Cerebellar cortex (tissue), 1 donor: Measurements from ENCODE around the gene TREH.
"Not testable (repeated sequence)": the region's sequence is repeated elsewhere in the genome, so short reads cannot be mapped to it uniquely, and the experiment has no call there.

Source experiments
- DNase-seq: peaks from one replicate; pipeline ENCODE4 v3.0.0-alpha.2; 2015; ENCODE audit warnings: low spot score

The TREH gene, protein sequence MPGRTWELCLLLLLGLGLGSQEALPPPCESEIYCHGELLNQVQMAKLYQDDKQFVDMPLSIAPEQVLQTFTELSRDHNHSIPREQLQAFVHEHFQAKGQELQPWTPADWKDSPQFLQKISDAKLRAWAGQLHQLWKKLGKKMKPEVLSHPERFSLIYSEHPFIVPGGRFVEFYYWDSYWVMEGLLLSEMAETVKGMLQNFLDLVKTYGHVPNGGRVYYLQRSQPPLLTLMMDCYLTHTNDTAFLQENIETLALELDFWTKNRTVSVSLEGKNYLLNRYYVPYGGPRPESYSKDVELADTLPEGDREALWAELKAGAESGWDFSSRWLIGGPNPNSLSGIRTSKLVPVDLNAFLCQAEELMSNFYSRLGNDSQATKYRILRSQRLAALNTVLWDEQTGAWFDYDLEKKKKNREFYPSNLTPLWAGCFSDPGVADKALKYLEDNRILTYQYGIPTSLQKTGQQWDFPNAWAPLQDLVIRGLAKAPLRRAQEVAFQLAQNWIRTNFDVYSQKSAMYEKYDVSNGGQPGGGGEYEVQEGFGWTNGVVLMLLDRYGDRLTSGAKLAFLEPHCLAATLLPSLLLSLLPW

DNA sequence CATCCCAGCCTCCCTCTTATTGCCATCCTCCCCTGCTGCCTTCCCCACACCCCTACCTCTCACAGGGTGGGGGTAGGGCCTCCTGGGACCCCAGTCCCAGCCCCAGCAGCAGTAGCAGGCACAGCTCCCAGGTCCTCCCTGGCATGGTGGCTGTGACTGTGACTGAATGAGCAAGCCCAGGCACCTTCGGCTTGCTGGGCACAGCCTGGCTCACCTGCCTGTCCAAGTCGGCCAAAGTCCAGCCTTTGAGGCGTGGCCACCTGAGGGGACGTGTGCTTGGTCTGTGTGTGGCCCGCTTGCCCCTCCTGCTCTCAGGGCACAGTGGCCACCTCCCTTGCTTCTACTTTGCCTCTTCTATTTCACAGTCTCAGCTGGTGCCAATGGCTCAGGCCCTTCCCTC lies at the start of gene TREH:
Gene TREH (minus strand): TSS at position 168 of the 400 bp plus-strand sequence. CDS start 23 bp downstream, at position 145.
- DNase-seq: peak; percentile 48

DNA sequence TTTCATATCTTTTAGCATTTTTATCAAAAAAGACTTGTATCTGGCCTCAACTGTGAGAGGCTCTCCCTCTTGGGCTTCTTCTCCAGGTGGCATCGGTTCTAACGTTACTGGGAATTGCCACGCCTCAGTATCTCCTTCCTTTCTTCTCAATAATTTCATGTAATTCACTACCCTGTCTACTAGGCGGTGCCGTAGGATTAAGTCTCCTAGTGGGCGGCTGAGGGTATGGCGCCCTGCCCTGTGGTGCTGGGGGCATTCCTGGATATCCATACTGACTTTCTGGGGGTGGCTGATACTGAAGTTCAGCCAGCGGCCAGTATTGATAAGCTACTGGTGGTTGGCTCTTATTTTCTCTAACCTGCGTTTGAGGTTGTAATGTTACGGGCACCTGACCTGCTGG lies 48.7 kb upstream of the TREH start:
- not testable (repeated sequence) for DNase-seq

DNA sequence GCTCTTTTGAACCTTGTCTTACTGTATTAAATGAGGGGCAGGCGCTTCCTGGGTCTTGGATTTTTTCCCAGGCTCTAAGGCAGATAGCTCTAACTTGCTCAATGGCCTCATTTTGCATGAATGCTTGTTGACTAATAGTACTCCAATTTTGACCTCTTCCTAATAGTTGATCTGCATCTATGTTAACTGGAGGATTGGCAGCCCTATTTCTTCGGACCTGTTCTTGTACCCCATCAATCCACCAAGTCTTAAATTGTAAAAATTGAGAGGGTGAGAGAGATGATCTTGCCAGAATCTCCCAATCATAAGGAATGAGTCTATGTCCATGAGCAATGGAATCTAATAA lies 48.2 kb upstream of the TREH start:
- not testable (repeated sequence) for DNase-seq

DNA sequence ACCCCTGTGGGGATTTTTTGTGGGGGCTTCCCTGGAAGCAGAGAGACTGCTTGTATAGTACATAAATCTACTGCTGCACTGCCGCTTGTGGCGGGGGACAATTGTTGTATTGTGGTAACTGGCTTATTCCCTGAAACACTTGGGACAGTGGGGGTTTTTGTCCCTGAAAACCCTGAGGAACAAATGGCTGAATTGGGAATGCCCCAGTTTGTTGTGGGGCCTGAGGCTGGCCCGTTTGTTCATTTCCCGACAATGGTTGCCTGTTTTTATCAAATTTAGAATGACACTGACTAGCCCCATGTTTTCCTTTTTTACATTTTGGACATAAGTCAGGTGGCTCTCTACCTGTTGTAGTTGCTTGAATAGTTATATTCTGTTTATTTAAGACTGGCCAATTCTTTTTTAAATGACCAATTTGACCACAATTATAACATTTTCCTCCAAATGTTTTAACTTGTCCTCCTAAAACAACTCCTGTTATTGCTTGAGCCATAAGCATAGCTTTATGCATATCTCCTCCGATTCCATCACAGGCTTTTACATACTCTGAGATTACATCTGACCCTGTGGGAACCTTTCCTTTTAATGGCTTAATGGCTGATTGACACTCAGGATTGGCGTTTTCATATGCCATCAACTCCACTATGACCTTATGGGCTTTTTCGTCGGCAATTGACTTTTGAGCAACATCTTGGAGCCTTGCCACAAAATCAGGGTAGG lies 47.7 kb upstream of the TREH start:
- DNase-seq: not testable (repeated sequence)

DNA sequence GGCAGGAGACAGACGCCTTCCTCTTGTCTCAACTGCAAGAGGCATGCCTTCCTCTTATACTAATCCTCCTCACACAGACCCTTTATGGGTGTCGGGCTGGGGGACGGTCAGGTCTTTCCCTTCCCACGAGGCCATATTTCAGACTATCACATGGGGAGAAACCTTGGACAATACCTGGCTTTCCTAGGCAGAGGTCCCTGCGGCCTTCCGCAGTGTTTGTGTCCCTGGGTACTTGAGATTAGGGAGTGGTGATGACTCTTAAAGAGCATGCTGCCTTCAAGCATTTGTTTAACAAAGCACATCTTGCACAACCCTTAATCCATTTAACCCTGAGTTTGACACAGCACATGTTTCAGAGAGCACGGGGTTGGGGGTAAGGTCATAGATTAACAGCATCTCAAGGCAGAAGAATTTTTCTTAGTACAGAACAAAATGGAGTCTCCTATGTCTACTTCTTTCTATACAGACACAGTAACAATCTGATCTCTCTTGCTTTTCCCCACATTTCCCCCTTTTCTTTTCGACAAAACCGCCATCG lies 42.1 kb upstream of the TREH start:
- not testable (repeated sequence) for DNase-seq

DNA sequence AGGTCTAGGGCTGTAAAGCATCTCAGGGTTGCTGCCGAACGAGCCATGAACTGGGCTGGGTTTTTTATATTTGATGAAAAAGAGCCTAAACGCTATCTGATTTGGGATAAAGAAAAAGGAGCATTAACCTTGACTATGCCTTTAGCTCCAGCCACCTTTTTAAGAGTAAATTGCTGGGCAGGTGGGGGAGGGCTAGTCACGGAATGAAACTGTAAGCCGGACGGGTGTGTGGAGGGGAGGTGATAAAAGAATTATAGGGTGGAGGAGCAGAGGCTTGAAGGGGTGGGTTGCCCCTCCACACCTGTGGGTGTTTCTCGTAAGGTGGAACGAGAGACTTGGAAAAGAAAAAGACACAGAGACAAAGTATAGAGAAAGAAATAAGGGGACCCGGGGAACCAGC lies 41.3 kb upstream of the TREH start:
- DNase-seq: not testable (repeated sequence)

DNA sequence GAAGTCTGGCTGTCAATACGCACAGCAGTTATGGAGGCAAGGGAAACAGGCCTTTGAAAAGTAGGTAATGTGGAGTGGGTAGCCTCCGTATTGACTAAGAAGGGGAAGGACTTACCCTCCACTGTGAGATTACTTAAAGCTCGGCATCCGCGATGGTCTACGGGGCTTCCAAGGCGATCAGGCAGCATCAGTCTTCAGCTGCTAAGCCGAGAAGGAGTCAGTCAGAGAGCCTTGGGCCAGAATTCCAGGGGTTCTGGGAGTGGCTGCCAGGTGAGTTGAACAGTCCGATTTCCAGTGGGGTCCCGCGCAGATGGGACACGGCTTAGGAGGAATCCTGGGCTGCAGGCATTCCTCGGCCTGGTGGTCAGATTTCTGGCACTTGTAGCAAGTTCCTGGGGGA lies 40.6 kb upstream of the TREH start:
- not testable (repeated sequence) for DNase-seq

DNA sequence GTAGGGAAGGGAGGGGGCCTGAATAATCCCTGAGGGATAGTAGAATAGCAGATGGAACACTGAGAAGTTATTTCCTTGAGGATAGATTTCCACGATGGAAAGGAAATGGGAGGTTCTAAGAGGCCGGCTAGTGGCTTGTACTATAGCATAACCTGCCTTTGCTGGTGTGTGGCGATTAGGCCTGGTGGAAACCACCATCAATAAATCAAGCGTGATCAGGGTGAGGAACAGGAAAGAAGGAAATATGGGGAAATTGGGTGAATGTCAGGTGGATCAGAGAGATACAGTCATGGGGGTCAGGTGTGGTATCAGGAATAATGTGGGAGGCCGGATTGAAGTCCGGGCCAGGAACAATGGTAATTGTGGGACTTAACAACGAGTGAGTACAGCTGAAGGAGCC lies 39.1 kb upstream of the TREH start:
- DNase-seq: not testable (repeated sequence)

DNA sequence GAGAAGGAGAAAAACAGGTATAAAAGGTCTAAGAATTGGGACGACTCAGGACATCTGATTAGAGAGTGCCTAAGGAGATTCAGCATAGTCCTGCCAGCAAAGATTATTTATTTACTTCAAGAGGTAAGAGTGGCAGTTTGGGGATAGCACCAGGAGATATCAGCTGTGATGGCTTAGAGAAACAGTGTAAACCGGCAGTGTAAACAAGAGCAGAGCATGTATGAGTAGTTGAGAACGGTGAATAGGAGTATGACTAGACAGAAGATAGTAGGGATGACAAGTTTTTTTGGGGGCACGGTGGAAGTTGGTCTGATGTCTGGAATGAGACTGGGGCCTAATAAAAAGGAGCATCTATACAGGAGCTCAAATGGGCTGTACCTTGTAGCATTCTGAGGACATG lies 38.3 kb upstream of the TREH start:
- not testable (repeated sequence) for DNase-seq

DNA sequence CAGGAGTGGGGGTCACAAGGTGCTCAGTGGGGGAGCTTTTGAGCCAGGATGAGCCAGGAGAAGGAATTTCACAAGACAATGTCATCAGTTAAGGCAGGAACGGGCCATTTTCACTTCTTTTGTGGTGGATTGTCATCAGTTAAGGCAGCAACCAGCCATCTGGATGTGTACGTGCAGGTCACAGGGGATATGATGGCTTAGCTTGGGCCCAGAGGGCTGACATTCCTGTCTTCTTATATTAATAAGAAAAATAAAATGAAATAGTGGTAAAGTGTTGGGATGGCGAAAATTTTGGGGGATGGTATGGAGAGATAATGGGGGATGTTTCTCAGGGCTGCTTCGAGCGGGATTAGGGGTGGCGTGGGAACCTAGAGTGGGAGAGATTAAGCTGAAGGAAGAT lies 37.8 kb upstream of the TREH start:
- not testable (repeated sequence) for DNase-seq

DNA sequence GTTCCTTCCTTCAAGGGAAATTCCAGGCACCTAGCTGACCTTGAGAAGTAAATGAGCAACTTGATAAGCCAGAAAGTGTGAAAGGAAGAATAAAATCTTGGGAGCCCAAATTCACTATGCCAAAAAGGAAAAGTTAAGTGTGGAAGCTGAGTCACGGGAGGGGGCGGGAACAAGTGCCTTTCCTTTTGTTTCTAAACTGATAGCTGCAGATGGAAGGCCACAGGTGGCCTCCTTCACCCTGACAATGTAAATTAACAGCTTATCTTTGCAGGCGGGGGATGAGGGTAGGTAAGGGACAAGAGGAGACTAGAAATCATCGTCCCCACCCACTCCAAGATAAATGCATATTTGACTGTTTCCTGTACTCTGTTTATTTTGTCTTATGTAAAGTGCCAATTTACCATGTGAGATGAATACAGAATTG lies 36.4 kb upstream of the TREH start:
- no peak for DNase-seq

DNA sequence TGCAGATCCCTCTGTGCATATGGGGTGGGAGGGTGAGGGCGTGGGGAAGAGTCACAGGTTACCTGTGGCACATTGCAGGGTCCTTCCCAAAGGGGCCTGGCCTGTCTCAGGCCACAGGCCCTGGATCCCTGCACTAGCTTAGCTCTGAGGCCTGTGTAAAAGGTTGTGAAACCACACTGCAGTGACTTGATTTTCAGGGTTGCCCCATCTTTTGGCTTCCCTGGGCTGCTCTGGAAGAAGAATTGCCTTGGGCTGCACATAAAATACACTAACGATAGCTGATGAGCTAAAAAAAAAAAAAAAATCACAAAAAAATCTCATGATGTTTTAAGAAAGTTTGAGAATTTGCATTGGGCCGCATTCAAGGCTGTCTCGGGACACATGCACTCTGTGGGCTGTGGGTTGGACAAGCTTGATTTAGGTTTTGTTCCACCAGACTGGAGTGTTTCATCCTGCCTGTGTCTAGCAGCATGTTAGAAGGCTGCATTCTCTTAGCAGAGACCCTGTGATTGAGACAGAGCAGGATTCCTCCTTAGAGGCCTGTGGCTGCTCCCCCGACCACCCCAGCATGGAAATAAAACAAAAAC lies 35.9 kb upstream of the TREH start:
- DNase-seq: no peak

DNA sequence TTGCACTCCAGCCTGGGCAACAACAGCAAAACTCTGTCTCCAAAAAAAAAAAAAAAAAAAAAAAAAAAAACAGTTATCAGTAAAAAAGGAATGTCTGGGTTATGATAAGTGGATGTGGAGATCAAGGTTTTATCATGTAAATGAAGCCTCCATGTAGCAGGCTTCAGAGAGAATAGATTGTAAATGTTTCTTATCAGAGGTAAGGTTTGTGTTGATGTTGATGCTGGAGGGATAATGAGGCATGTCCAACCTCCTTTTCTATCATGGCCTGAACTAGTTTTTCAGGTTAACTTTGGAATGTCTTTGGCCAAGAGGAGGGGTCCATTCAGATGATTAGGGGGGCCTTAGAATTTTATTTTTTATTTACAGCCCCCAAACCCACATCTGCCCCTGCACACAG lies 35.4 kb upstream of the TREH start:
- DNase-seq: no peak

DNA sequence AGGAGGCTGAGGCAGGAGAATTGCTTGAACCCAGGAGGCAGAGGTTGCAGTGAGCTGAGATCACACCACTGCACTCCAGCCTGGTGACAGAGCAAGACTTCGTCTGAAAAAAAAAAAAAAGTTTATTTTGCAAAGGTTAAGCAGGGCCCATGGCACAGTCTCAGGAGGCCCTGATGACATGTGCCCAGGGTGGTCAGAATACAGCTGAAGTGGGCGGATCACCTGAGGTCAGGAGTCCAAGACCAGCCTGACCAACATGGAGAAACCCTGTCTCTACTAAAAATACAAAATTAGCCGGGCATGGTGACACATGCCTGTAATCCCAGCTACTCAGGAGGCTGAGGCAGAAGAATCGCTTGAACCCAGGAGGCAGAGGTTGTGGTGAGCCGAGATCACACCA lies 35.0 kb upstream of the TREH start:
- DNase-seq: not testable (repeated sequence)

DNA sequence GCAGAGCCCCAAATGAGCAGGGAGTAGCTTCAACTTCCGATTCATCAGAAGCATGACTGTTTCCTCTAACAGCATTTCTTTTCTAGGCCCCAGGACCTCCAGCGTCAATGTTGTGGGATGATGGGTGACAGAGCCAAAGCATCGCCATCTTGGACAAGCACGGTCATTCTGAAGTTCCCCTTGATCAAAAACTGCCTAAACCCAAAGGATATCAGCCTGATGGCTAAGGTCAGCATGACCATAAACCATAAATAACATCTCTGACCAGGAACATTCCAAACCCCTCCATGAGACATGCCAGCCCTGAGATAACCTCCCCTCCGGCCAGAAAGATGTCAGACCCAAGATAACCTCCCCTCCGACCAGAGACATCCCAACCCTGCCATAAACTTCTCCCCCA lies 28.8 kb upstream of the TREH start:
- DNase-seq: no peak

DNA sequence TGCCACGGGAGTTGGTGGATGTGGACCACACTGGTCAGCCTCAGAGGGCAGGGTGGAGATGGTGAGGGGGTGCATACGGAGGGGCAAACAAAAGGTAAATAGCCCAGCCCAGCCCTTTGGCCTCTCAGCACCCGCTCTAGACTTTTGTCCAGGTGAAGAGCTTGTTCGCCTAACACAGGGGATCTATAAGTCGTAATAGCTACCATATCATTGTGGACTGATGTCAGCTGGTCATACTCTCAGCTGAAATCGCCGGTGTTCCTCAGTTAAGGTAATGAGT lies 27.0 kb upstream of the TREH start:
- no peak for DNase-seq

DNA sequence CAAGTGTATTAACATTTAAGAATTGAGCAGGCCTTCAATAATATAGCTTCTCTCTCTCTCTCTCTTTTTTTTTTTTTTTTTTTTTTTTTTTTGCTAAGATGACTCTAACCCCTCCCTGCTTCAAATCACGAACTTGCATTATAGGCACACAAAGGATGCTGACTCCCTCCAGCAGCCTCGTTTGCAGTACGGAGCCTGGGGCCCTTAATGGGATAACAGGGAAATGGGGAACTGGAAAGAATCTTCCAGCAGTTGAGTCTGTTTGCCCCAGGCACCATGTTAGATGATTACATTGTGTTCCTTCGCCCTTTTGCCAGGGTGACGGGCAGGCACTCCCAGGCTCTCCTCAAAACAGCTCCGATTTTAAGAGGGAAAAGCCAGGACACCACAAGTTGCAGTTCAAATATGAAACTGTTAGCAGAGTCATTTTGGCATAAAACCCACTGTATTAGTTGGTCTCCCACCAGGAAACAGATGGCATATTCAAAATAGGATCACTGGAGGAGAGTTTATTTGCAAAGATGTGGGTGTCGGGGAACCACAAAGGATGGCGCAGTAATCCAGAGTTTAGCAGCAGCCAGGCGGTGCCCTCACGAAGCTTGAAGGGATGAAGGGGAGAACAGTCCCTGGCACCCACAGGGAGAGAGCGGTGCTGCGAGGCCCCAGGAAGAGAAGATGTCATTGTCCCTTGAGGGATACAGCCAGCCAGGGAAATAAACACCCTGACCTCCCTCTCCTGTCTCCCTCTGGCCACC lies 26.5 kb upstream of the TREH start:
- DNase-seq: peak; percentile 39

DNA sequence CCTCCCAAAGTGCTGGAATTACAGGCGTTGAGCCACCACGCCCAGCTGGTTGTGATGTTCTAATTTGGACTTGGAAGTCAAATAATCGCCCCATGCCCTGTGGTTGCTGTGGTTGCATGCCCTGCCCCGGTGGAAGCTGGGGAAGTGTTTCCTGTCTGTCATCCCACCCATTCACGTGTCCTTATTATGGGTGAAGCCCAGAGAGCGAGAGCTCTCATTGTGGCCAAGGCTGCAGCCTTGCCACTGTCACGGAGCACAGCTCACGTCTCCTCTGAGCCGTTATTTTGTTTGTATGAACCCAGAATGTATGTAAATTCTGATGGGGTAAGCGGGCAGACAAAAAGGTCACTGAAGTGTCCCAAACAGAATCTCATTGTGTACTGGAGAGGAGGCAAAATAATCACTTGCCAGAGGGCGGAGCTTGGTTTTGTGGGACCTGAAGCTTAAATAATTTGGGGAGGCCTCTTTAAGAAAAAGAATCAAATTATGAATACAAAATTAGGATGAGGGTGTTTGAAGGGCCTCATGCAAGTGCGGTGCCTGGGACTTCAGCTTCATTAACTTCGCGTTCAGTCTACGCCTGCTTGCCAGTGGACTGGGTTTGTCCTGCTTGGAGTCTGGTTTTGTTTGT lies 25.8 kb upstream of the TREH start:
- DNase-seq: peak; percentile 13

DNA sequence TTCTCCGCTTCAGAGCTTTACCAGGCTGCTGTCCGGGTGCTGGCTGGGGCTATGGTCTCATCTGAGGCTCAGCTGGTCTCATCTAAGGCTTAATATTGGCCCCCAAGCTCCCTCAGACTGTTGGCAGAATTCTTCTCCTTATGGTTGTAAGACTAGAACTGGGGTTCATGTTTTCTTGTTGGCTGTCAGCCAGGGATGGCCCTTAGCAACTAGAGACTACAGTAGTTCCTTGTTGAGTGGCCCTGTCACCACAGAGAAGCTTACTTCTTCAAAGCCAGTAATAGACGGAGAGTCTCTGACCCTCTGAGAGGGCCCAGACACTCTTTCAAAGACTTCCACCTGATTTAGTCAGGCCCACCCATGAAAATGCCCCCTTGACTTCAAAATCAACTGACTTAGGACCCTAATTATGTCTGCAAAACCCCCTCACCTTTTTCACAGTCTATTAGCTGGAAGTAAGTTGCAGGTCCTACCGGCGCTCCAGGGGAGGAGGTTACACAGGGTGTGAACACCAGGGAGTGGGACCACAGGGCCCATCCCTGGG lies 24.2 kb upstream of the TREH start:
- DNase-seq: no peak

DNA sequence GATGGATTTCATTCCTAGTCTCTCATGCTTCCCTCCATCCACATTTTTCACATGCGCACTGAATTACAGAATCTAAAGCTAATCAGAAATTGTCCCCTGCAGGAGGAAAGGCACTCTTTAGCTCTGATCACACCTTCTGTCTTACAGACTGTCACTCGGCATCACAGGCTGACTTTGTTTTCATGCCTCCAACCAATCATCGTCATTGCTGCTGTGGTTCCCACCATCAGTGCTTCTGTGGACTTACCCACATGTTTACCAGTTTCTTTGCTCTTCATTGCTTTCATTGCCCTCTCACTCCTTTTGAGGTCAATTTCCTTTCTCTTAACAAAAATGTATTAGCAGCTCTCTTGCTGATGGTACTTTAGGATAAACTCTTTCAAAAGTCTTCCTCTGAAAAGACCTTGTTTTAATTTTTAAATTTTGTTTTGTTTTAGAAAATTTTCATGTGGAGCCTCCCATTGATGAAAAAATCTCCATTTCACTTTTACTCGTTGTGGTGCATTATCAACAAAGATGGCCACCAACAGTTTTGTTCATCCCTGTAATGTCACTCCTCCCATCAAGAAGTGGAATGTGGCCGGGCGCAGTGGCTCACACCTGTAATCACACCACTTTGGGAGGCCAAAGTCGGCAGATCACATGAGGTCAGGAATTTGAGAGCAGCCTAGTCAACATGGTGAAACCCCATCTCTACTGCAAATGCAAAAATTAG lies 20.2 kb upstream of the TREH start:
- DNase-seq: no peak

DNA sequence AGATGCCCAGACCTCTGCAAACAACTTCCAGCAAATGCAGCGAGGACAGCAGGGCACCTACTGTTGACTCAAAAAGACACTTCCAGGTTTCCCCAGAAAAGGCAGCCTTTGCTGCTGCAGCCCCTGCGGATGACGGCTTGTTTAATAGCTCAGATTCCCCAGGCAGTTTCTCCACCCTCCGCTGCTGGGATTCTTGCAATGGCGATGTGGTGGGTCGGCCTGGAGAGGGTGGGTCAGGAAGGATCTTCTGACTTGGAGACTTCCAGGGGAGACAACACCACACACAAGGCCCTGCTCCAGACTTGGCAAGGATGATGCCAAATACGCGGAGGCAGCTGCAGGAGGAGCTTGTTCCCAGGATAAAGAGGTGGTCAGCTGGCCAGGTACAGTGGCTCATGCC lies 17.9 kb upstream of the TREH start:
- DNase-seq: no peak
